ENCODE measurements around the gene RAB20. TPM values are rescaled to one million over a fixed set of nuclear protein-coding genes. Genes with fewer than 3 reads are reported as not detected.
"Not testable (repeated sequence)": the region's sequence is repeated elsewhere in the genome, so short reads cannot be mapped to it uniquely, and the experiment has no call there.

Gene RAB20
- total RNA-seq, 2 experiments from 2014 or later: 10.7 to 10.9 TPM

DNA sequence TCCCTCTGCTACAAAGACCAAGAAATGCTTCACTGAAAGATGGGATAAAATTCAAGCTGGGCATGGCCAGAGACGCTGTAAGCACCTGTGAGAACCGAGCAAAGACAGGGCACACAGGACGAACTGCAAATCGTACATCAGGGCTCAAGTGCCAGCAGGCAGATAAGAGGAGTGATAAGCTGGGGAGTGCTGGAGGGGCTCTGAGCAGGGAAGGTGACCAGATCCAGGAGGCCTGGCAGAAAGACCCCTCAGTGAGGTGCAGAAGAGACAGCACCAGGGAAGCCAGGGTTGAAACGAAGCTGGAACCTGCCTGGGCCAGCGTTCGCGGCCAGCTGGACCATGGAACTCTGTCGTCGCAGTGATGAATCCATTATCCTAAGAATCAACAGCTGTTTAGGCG is 10.2 kb downstream of the RAB20 start:
- H3K36me3 Mint-ChIP-seq: peaks cover 8% of the 10 kb centered on the region
- H3K9me3 Mint-ChIP-seq: no peaks in the 10 kb centered on the region
- no peak for DNase-seq
- peaks cover 8% of the 10 kb centered on the region for H3K4me1 Mint-ChIP-seq
- H3K4me3 Mint-ChIP-seq: no peak overlapping the region
- H3K27ac Mint-ChIP-seq: no peak overlapping the region
- H3K27me3 Mint-ChIP-seq: no peaks in the 10 kb centered on the region

DNA sequence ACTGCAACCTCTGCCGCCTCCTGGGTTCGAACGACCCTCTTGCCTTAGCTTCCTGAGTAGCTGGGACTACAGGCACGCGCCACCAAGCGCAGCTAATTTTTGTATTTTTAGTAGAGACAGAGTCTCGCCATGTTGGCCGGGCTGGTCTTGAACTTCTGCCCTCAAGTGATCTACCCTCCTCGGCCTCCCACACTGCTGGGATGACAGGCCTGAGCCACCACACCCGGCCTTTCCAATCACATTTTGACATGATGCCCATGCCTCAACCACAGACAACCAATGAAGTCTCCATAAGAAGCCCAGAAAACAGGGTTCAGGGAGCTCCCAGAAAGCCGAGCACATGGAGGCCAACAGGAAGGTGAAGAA is 11.7 kb downstream of the RAB20 start:
- Mint-ChIP-seq H3K4me3 (no peak overlapping the region), H3K27me3 (no peaks in the 10 kb centered on the region), H3K9me3 (no peaks in the 10 kb centered on the region), H3K4me1 (peaks cover 8% of the 10 kb centered on the region), H3K36me3 (peaks cover 11% of the 10 kb centered on the region), H3K27ac (no peak overlapping the region)
- DNase-seq: no peak

DNA sequence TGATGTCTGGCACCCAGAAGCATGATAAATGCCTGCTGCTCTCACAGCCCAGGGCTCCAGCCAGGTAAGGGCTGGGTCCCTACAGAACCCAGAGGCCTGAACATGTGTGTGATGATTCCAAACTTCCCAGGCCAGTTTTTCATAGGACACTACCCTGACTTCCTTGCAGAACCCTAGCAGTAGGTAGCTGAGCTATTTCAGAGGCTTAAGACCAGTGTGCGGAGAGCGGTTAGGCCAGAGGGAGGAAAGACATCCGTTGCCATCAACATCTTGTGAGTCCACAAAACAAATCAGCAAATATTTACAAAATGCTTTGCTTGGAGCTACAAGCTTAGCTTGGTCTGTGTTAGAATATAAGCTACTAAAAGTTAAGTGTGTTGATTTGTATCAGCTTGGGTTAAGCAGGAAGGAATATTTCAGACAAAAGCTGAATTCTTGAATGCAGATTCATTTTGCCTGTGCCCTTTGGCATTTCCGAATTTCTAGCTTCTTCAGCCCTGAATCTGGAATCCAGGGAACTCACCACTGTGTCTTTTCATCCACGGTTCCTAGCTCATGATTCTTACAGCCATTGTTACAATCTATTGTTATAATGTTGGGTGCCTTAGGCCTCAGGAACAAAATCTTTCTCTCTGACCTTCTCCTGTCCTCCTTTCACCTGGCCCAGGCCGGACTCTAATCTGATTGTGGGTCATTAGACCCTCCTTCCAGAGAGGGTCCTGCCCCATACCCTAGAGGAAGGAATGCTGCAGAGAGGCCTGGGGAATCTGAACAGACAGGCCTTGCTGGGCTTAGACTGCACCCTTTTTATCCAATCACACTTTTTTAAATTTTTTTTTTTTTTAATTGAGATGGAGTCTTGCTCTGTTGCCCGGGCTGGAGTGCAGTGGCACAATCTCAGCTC is 12.4 kb downstream of the RAB20 start:
- H3K4me1 Mint-ChIP-seq: peaks cover 6% of the 10 kb centered on the region
- H3K4me3 Mint-ChIP-seq: no peak overlapping the region
- no peaks in the 10 kb centered on the region for H3K9me3 Mint-ChIP-seq
- DNase-seq: no peak
- peaks cover 11% of the 10 kb centered on the region for H3K36me3 Mint-ChIP-seq
- no peak overlapping the region for H3K27ac Mint-ChIP-seq
- no peaks in the 10 kb centered on the region for H3K27me3 Mint-ChIP-seq

DNA sequence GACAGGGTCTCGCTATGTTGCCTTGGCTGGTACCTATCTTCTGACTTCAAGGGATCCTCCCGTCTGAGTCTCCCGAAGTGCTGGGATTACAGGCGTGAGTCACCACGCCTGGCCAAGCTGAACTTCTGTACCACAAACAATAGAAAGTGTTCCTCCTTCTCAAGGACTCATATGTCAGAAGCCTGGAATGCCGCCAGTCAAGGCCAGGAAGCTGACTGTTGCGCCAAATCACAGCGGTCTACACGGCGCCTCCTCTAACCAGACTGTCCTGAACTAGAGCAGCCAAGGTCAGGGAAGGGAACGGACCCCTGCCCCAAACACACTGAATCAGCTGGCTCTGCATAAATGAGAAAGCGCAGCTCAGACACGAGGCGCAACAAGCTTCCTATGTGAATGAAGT is 14.6 kb downstream of the RAB20 start:
- no peak overlapping the region for H3K4me3 Mint-ChIP-seq
- no peak overlapping the region for H3K27ac Mint-ChIP-seq
- H3K27me3 Mint-ChIP-seq: no peaks in the 10 kb centered on the region
- no peak for DNase-seq
- H3K36me3 Mint-ChIP-seq: peaks cover 12% of the 10 kb centered on the region
- peaks cover 2% of the 10 kb centered on the region for H3K4me1 Mint-ChIP-seq
- no peaks in the 10 kb centered on the region for H3K9me3 Mint-ChIP-seq

DNA sequence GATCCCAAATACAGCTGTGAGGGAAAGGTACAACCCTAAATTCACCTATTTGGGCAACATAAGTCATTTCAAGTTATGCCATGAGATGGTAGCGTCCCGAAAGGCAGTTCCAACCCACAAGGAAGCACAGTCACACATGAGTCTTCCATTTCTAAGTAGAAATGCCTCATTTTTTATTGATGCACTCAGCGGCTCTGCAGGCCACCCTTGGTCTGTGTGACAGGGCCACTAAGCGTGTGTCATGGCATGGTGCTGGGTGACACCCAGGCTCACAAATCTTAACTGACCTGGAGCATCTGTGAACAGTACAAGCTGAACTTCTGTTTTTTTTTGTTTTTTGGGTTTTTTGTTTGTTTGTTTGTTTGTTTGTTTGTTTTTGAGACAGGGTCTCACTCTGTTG is 15.1 kb downstream of the RAB20 start:
- no peaks in the 10 kb centered on the region for H3K27me3 Mint-ChIP-seq
- H3K4me3 Mint-ChIP-seq: no peak overlapping the region
- H3K9me3 Mint-ChIP-seq: no peaks in the 10 kb centered on the region
- no peak for DNase-seq
- peaks cover 12% of the 10 kb centered on the region for H3K36me3 Mint-ChIP-seq
- no peak overlapping the region for H3K27ac Mint-ChIP-seq
- H3K4me1 Mint-ChIP-seq: peaks cover 2% of the 10 kb centered on the region

DNA sequence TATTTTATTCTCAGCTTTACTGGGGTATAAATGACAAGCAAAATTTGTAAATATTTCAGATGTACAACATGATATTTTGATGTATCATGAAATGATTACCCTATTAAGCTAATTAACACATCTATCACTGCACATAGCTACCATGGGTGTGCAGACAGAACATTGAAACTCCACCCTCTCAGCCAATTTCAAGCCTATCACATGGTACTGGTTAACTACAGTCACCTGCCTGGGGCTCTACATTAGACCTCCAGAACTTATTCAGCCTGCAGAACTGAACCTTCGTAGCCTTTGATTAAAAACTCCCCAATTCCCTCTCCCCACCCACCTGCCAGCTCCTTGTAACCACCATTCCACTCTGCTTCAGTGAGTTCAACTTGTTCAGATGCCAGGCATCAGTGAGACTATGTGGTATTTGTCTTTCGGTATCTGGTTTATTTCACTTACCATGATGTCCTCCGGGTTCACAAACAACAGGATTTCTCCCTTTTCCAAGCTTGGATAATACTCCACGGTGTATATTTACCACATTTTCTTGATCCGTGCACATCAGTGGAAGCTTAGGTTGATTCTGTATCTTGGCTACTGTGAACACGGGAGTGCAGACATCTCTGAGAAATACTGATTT is 19.2 kb downstream of the RAB20 start:
- Mint-ChIP-seq H3K9me3 (no peaks in the 10 kb centered on the region), H3K36me3 (peaks cover 9% of the 10 kb centered on the region), H3K27me3 (no peaks in the 10 kb centered on the region), H3K4me1 (peaks cover 5% of the 10 kb centered on the region), H3K27ac (no peak overlapping the region), H3K4me3 (no peak overlapping the region)
- DNase-seq: no peak

DNA sequence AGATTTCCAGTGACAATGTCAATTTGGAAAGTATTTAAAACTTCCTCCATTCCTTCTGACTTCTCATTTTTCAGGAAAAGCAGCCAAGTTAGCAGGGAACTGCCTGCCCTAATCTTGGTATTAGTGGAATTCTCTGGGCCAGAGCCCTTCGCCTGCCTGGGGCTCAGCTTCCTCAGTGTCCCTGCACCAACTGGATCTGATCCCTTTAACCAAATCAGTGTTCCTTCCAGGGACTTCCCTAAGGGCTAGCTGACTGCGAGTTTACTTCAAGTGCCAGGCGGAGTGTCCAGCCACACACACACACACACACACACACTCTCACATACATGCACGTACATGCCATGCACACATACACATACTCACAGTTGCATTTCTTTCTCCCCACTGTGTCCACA is 20.0 kb downstream of the RAB20 start:
- Mint-ChIP-seq H3K9me3 (no peaks in the 10 kb centered on the region), H3K36me3 (peaks cover 4% of the 10 kb centered on the region), H3K4me3 (no peak overlapping the region), H3K4me1 (peaks cover 7% of the 10 kb centered on the region), H3K27me3 (no peaks in the 10 kb centered on the region), H3K27ac (no peak overlapping the region)
- no peak for DNase-seq

DNA sequence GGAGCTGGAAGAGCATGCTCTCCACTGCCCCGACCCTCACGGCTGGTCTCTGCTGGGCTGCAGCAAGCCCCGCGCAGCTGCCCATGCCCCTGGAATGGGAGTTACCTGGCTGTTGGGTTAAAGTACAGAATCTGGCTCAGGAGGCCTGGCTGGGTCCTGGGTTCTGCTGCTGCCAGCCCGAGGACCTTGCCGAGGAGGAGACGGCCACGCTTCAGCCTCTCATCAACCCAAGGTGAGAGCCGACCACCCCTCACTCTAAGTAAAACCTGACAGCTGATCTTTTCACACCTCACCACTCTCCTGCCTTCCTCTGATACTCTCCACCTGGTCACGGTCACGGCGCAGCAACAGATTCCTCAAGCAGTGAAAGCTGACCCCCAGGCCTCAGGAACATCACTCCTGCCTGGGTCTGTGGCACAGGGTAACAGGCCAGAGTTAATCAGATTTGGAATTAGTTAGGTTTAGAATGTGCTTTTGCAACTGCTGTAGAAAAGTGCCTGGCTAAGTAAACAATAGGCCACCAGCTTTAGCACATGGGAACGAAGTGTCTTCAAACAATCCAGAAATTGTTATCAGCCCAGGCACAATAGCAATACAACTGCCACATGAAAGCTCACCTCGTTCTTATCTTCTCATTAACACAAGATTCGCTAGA is 20.5 kb downstream of the RAB20 start:
- Mint-ChIP-seq H3K27me3 (no peaks in the 10 kb centered on the region), H3K9me3 (no peaks in the 10 kb centered on the region), H3K4me1 (peaks cover 11% of the 10 kb centered on the region), H3K36me3 (peaks cover 1% of the 10 kb centered on the region), H3K27ac (no peak overlapping the region), H3K4me3 (no peak overlapping the region)
- no peak for DNase-seq

DNA sequence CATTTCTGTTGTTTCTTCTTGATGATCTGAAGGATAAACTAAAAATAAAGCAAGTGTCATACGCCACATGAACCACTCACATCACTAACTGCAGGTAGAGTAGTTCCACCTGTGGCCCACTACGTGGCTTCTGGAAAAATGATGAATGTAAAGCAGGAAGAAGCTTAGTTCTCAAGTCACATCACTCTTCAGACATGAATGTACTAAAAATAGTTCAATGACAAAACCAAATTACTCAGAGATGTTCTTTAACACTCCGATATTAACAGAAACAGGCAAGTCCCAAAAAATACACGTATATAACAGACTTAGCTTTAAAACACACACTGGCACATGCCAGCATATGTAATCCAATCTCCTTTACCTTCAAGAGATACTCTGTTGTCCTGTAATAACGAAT is 21.6 kb downstream of the RAB20 start:
- Mint-ChIP-seq H3K9me3 (no peaks in the 10 kb centered on the region), H3K36me3 (peaks cover 1% of the 10 kb centered on the region)

DNA sequence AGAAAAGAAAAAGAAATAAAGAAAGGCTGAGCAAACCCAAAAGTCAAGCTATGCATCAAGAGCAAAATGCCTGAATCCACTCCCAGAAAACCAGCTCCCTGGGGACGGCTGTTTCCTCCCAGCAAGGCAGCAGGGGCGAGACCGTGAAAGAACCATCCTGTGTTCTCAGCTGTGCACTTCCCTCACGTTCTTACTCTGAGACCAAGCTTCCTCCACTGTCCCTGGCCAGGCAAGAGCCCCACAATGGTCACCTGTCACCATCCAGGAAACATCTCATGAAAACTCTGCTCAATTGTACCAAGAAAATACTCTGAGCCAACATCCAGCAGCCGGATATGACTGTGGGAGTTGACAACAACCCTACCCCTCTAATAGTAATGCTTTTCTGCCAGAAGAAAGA is 22.9 kb downstream of the RAB20 start:
- Mint-ChIP-seq H3K36me3 (peaks cover 1% of the 10 kb centered on the region), H3K27me3 (no peaks in the 10 kb centered on the region), H3K9me3 (no peaks in the 10 kb centered on the region)

More for the DNA sequence above, 21.6 kb downstream of the RAB20 start:
- Mint-ChIP-seq H3K4me3 (no peak overlapping the region), H3K27me3 (no peaks in the 10 kb centered on the region), H3K27ac (no peak overlapping the region), H3K4me1 (peaks cover 11% of the 10 kb centered on the region)
- no peak for DNase-seq

DNA sequence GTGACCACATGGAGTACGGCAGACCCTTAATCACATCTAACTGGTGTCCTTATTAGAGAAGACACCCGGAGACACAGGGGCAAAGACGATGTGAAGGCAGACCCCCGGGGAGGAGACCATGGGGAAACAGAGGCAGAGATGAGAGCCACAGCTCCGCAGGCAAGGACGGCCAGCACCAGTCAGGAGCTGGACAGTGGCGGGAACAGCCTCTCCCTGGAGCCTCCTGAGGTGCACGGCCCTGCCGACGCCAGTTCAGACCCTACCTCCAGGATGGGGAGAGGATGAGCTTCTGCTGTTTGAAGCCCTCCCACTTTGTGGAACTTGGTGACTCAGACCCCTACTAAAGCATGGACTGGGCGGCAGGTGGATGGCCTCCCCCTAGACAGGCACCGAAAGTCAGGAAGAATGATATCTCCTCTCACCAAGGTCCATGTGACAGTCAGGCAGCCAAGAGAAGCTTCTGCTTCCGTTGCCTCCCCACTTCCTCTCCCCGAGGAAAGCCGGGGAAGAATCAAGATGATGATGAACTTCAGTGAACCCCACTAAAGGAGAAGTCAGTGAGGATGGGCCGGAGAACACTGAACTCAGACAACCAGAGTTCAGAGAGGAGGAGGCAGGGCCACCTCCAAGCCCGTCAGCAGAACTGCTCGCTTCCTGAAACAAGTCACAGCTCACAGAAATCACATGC is 25.4 kb downstream of the RAB20 start:
- Mint-ChIP-seq H3K4me1 (peaks cover 11% of the 10 kb centered on the region), H3K27me3 (no peaks in the 10 kb centered on the region), H3K9me3 (no peaks in the 10 kb centered on the region), H3K27ac (no peak overlapping the region), H3K36me3 (no peaks in the 10 kb centered on the region), H3K4me3 (no peak overlapping the region)
- no peak for DNase-seq

More for the DNA sequence above, 22.9 kb downstream of the RAB20 start:
- Mint-ChIP-seq H3K4me1 (peaks cover 11% of the 10 kb centered on the region), H3K4me3 (no peak overlapping the region), H3K27ac (no peak overlapping the region)
- DNase-seq: no peak

DNA sequence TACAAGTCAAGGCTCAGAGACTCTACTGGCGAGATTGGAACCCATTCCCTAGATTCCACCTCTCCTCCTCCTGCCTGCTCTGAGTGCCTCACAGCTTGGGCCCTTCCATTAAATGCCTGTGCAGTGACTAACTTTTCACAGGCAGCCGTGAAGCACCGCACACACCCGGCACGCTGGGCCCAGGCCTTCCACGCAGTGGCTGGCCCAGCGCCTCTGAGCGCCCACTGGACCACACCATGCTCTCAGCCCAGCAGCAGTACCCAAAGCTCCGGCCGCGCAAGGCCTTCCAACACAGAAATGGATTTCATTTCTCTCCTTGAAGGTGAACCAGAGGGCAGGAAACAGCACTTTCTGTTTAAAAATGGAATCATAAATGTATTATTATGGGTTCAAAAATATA is 26.0 kb downstream of the RAB20 start:
- DNase-seq: no peak

DNA sequence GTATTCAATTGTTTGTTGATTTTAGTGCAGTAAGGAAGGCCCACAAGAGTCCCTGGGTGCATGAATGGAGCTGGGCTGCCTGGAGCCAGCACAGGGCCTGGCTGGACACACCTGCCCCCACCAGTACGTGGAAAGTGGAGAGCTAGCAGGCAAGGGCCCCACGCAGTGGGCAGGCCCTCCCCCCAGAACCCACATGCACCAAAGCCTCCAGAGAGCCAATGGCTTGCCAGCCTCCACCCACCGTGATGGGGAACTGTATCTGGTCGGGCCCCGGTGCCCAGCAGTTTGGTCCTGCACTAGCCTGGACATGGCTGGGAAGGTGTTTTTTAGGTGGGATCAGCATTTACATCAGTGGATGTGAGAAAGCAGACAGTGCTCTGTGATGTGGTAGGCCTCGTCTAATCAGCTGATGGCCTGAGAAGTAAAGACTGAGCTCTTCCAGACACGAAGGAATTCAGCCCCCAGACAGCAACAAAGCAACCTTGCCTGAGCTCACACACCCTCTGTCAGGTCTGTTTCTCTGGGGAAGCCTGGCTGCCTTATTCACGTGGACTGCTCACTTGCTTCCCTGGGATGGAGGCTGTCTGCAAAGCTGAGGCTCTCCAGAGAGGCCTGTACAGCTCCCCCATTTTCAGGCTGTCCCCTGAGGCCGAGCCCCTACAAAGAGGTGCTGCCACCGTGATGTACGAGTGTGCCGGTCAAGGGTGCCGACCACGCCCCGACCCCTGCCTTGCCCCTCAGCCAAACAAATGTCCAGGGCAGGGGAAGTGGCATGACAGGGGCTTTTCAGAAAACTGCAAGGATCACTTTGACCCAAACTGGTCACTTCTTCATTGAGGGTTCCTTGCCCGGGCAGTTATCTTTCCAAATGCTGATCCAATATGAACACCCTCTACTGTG is 27.5 kb downstream of the RAB20 start:
- Mint-ChIP-seq H3K36me3 (peaks cover 2% of the 10 kb centered on the region), H3K9me3 (no peaks in the 10 kb centered on the region), H3K27me3 (no peaks in the 10 kb centered on the region), H3K4me1 (peaks cover 10% of the 10 kb centered on the region), H3K4me3 (no peak overlapping the region), H3K27ac (no peak overlapping the region)
- DNase-seq: no peak

More for the DNA sequence above, 26.0 kb downstream of the RAB20 start:
- Mint-ChIP-seq H3K36me3 (no peaks in the 10 kb centered on the region), H3K27ac (no peak overlapping the region), H3K4me3 (no peak overlapping the region), H3K4me1 (peaks cover 11% of the 10 kb centered on the region), H3K9me3 (no peaks in the 10 kb centered on the region), H3K27me3 (no peaks in the 10 kb centered on the region)

DNA sequence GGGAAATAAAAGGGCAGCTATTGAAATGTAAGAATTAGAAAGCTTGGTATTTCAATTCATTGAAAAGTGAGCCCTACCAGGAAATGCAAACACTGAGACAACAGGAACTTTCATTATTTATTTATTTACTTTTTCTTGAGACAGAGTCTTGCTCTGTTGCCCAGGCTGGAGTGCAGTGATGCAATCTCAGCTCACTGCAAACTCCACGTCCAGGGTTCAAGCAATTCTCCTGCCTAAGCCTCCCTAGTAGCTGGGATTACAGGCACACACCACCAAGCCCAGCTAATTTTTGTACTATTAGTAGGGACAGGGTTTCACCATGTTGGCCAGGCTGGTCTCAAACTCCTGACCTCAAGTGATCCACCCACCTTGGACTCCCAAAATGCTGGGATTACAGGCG is 29.3 kb downstream of the RAB20 start:
- not testable (repeated sequence) for H3K36me3 Mint-ChIP-seq, H3K4me1 Mint-ChIP-seq, H3K4me3 Mint-ChIP-seq, H3K27ac Mint-ChIP-seq, H3K9me3 Mint-ChIP-seq, H3K27me3 Mint-ChIP-seq, DNase-seq

Data from activated naive CD8-positive, alpha-beta T cell treated with anti-CD3 and anti-CD28 coated beads for 36 hours (primary cell).